ENCODE data around the gene CALY. TPM values are rescaled to one million over a fixed set of nuclear protein-coding genes. Genes with fewer than 3 reads are reported as not detected.

The CALY gene
- total RNA-seq, 1 experiment from 2014 or later: not detected

DNA sequence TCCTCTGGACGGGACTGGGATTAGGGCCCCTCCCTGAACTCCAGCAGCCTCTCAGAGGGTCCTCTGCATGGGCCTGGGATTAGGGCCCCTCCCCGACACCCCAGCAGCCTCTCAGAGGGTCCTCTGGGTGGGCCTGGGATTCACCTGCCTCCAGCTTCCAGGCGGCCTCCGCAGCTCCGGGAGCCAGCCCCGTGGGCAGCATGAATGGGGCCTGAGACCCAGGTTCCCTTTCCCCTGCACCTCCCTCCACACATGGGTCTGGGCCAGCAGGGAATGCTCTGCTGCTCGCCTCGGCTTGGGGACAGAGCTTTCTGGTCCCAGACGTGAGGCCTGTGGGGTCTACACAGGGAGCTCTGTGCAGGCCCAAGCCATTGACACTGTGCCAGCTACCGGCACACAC is 33.5 kb downstream of the CALY start:
- ATAC-seq (no peak), DNase-seq (no peak)
- Histone ChIP-seq H3K79me2 (ENCODE audit: low read length) (peaks cover 58% of the 10 kb centered on the region), H3F3A (ENCODE audit: low read length, unreplicated experiment) (no peaks in the 10 kb centered on the region), H3K4me1 (ENCODE audit: insufficient read depth, low read length) (peaks cover 9% of the 10 kb centered on the region), H3K9ac (ENCODE audit: low read length) (no peak overlapping the region), H3K9me3 (ENCODE audit: low read length) (no peaks in the 10 kb centered on the region), H3K27me3 (ENCODE audit: low read length) (no peaks in the 10 kb centered on the region), H4K20me1 (ENCODE audit: low read length) (peaks cover 22% of the 10 kb centered on the region; the same call in 1 of the 2 replicates), H3K36me3 (ENCODE audit: low read depth, low read length) (peaks cover under 1% of the 10 kb centered on the region; the same call in 1 of the 2 replicates), H3K4me3 (ENCODE audit: low read length) (no peak overlapping the region), H3K27ac (ENCODE audit: low read length) (no peak overlapping the region), H3K4me2 (ENCODE audit: low read length) (no peak overlapping the region), H3K9me2 (replicated peaks; ENCODE audit: low read length) (no peaks in the 10 kb centered on the region), H2AFZ (ENCODE audit: low read length) (no peak overlapping the region)
- no peak for TF ChIP-seq EZH2 (IDR thresholded peaks at IDR 0.05; ENCODE audit: low read length, unreplicated experiment)
- no peak for TF ChIP-seq CTCF (conservative IDR thresholded peaks at IDR 0.05; ENCODE audit: low read depth, low read length)
- POLR2A ChIA-PET (ENCODE audit: unreplicated experiment): no interaction called here
- CTCF ChIA-PET: no interaction called here
- intact Hi-C loops (cut with micrococcal nuclease): no loop called here
- no TSS peak for BruUV-seq (replicated peaks)

DNA sequence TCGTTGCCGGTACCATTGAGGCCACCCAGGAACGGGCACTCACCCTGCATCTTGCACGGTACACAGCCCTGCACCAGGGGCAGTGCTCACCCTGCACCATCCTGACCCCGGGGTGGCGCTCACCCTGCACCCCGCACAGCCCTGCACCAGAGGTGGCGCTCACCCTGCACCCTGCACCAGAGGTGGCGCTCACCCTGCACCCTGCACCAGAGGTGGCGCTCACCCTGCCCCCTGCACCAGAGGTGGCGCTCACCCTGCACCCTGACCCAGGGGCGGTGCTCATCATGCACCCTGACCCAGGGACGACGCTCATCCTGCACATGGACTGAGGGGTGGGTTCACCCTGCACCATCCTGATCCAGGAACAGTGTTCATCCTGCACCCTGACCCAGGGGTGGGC is 34.5 kb downstream of the CALY start:
- Histone ChIP-seq H3K27me3 (ENCODE audit: low read length) (no peaks in the 10 kb centered on the region), H3F3A (ENCODE audit: low read length, unreplicated experiment) (no peaks in the 10 kb centered on the region), H4K20me1 (ENCODE audit: low read length) (peaks cover 18% of the 10 kb centered on the region; the same call in 1 of the 2 replicates), H3K9me3 (ENCODE audit: low read length) (no peaks in the 10 kb centered on the region), H3K36me3 (ENCODE audit: low read depth, low read length) (peaks cover 10% of the 10 kb centered on the region; the same call in 1 of the 2 replicates), H3K79me2 (ENCODE audit: low read length) (peaks cover 49% of the 10 kb centered on the region), H2AFZ (ENCODE audit: low read length) (no peak overlapping the region), H3K9me2 (replicated peaks; ENCODE audit: low read length) (no peaks in the 10 kb centered on the region), H3K4me1 (ENCODE audit: insufficient read depth, low read length) (peaks cover 5% of the 10 kb centered on the region), H3K4me2 (ENCODE audit: low read length) (no peak overlapping the region), H3K4me3 (ENCODE audit: low read length) (no peak overlapping the region), H3K9ac (ENCODE audit: low read length) (no peak overlapping the region), H3K27ac (ENCODE audit: low read length) (no peak overlapping the region)
- DNase-seq (no peak), ATAC-seq (no peak)
- CTCF ChIA-PET: no interaction called here
- intact Hi-C loops (cut with micrococcal nuclease): no loop called here
- POLR2A ChIA-PET (ENCODE audit: unreplicated experiment): no interaction called here
- BruUV-seq (replicated peaks): no TSS peak
- TF ChIP-seq EZH2phosphoT487 (IDR thresholded peaks at IDR 0.05; ENCODE audit: borderline replicate concordance, low read length) (no peak), EZH2 (IDR thresholded peaks at IDR 0.05; ENCODE audit: low read length, unreplicated experiment) (no peak), CTCF (conservative IDR thresholded peaks at IDR 0.05; ENCODE audit: low read depth, low read length) (no peak)

DNA sequence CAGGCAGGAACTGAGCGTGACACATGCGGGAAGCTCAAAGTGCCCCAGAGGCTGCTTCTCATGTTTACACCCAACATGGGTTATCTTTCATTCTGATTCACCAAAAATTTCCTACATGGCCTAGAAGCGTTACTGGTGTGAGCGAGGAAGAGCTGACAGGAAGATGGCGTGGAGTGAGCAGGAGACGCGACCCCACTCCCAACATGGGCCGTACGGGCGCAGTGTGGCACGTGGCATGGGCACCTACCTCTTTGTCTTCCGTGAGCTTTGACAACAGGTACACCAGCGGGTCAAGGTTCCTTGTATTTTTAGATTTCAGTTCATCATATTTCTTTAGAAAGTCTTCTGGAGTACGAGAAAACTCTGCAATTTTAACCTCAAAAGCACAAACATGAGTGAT is 37.0 kb downstream of the CALY start:
- H3K4me3 ChIP-seq (ENCODE audit: low read length): no peak overlapping the region
- peaks cover 13% of the 10 kb centered on the region; the same call in 1 of the 2 replicates for H4K20me1 ChIP-seq (ENCODE audit: low read length)
- intact Hi-C loops (cut with micrococcal nuclease): no loop called here
- ATAC-seq (no peak), DNase-seq (no peak)
- no peaks in the 10 kb centered on the region for H3K9me3 ChIP-seq (ENCODE audit: low read length)
- no peaks in the 10 kb centered on the region for H3K9me2 ChIP-seq (replicated peaks; ENCODE audit: low read length)
- no peak overlapping the region for H3K27ac ChIP-seq (ENCODE audit: low read length)
- no TSS peak for BruUV-seq (replicated peaks)
- no peak overlapping the region for H3K9ac ChIP-seq (ENCODE audit: low read length)
- H3K36me3 ChIP-seq (ENCODE audit: low read depth, low read length): peaks cover 13% of the 10 kb centered on the region; the same call in 1 of the 2 replicates
- no peaks in the 10 kb centered on the region for H3K27me3 ChIP-seq (ENCODE audit: low read length)
- TF ChIP-seq CTCF (conservative IDR thresholded peaks at IDR 0.05; ENCODE audit: low read depth, low read length) (no peak), EZH2phosphoT487 (IDR thresholded peaks at IDR 0.05; ENCODE audit: borderline replicate concordance, low read length) (no peak), EZH2 (IDR thresholded peaks at IDR 0.05; ENCODE audit: low read length, unreplicated experiment) (no peak)
- POLR2A ChIA-PET (ENCODE audit: unreplicated experiment): no interaction called here
- H3K79me2 ChIP-seq (ENCODE audit: low read length): peaks cover 24% of the 10 kb centered on the region
- CTCF ChIA-PET: no interaction called here
- H2AFZ ChIP-seq (ENCODE audit: low read length): no peak overlapping the region
- no peaks in the 10 kb centered on the region for H3K4me1 ChIP-seq (ENCODE audit: insufficient read depth, low read length)
- no peak overlapping the region for H3K4me2 ChIP-seq (ENCODE audit: low read length)
- H3F3A ChIP-seq (ENCODE audit: low read length, unreplicated experiment): no peaks in the 10 kb centered on the region

All from PC-3 (cell line).